ENCODE results near the gene RNASEH1.
"Not testable (repeated sequence)": the region's sequence is repeated elsewhere in the genome, so short reads cannot be mapped to it uniquely, and the experiment has no call there.

RNASEH1 gene

DNA sequence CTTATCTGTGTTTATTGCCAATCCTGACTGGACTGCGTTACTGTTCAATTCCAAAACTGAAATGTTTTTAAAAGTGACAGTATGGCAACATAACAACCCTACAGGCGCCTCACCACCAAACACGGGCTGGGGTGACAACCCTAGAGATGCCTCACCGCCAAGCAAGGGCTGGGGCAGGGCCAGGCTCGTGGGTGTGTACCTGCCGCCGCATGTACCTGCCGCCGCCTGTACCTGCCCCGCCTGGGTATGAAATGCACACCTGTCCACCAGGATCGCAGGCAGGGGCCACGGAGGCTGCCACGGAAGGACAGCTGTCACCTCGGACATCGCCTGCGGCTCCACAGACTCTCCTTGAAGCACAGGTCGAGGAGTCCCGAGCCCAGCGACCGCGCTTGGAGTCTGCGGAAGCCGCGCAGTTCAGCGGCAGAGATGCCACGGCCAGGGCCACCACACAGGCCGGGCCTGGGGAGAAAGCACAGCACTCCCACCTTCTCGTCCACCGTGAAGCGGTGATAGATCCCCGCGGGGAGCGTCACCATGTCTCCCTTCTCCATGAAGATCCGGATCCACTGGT is 57.7 kb downstream of the RNASEH1 start:
- no peak for TF ChIP-seq CTCF (IDR thresholded peaks at IDR 0.05; ENCODE audit: extremely low read depth, insufficient read depth, missing control alignments)

DNA sequence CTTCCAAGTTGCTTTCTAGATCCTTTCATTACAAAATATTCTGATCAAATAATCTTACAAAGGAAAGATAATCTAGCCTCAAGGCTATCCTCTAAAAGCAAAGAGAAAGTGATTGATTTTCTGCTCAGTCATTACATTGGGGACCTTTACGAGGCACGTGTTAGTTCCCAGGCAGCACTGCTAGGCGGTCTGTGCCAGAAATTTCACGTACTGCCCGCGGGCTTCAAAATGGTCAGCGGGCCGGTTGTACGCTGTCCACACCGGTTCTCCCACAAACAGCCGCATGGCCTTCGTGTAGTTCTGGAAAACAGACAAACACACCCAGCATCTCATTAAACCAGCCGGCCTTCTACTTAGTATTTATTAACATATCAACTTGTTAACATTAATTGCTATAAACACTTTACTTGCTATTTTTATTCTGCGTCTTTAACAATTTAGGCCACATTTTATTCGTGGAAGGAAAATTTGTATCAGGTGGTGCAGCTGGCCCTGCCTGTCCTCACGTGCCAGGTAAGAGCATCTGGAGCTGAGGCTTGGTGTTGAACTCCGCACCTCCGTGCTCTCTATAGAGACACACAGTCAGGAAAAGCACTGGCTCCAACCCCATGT is 59.2 kb downstream of the RNASEH1 start:
- in situ Hi-C loops (cut with MboI; ENCODE audit: low pct_unique_long_range_greater_than_20kb, low sequenced_read_pairs, unreplicated experiment) = no loop called here
- no peak for DNase-seq (ENCODE audit: low spot score)
- TF ChIP-seq CTCF (IDR thresholded peaks at IDR 0.05; ENCODE audit: extremely low read depth, insufficient read depth, missing control alignments) = no peak

More for the DNA sequence above, 57.7 kb downstream of the RNASEH1 start:
- in situ Hi-C loops (cut with MboI; ENCODE audit: low pct_unique_long_range_greater_than_20kb, low sequenced_read_pairs, unreplicated experiment) = no loop called here
- no peak for DNase-seq (ENCODE audit: low spot score)

DNA sequence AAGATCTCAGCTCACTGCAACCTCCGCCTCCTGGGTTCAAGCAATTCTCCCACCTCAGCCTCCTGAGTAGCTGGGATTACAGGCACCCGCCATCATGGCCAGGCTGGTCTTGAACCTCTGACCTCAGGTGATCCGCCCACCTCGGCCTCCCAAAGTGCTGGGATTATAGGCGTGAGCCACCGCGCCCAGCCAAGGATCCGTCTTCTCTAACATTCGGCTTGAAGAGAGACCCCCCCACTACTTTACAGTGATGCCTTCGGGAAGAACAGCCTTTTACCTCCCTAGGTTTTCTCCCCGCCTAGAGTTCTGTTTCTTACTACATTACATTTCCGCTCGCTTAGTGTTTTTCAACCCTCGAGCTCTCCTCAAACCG is 61.4 kb downstream of the RNASEH1 start:
- DNase-seq (ENCODE audit: low spot score); in situ Hi-C loops (cut with MboI; ENCODE audit: low pct_unique_long_range_greater_than_20kb, low sequenced_read_pairs, unreplicated experiment): not testable (repeated sequence)
